GM23248 (cell line): ENCODE results near the gene SIPA1L3. TPM values are rescaled to one million over a fixed set of nuclear protein-coding genes. Genes with fewer than 3 reads are reported as not detected.

Experiments
- DNase-seq: peaks from one replicate; pipeline ENCODE4 v3.0.0-alpha.2; 2015
- H2AFZ ChIP-seq: fragments of 200-600 bp; sonication (generic); 2 replicates; pipeline ENCODE4 v1.6.1; 2016; ENCODE audit warnings: antibody characterized with exemption
- H3F3A ChIP-seq: fragments of 200-600 bp; sonication (generic); 2 replicates; pipeline ENCODE4 v1.6.1; 2016; ENCODE audit warnings: mild to moderate bottlenecking, antibody characterized with exemption, mixed run types; ENCODE audit not compliant: insufficient read depth
- H3K27ac ChIP-seq: fragments of 200-600 bp; sonication (generic); 2 replicates; pipeline ENCODE4 v1.5.1; 2016; ENCODE audit warnings: mild to moderate bottlenecking
- H3K27me3 ChIP-seq: fragments of 200-600 bp; sonication (generic); replicated peaks from 2 replicates; pipeline ENCODE4 v1.6.1; 2016; ENCODE audit warnings: mild to moderate bottlenecking; ENCODE audit not compliant: insufficient read depth
- H3K36me3 ChIP-seq: fragments of 200-600 bp; sonication (generic); 2 replicates; pipeline ENCODE4 v1.6.1; 2016; ENCODE audit warnings: low read depth, mild to moderate bottlenecking
- H3K4me1 ChIP-seq: fragments of 200-600 bp; sonication (generic); 2 replicates; pipeline ENCODE4 v1.6.1; 2016; ENCODE audit warnings: mild to moderate bottlenecking; ENCODE audit not compliant: insufficient read depth
- H3K4me2 ChIP-seq: fragments of 200-600 bp; sonication (generic); one replicate; pipeline ENCODE4 v1.6.1; 2016; ENCODE audit warnings: mild to moderate bottlenecking; ENCODE audit not compliant: unreplicated experiment
- H3K4me3 ChIP-seq: fragments of 200-600 bp; sonication (generic); 2 replicates; pipeline ENCODE4 v1.5.1; 2016; ENCODE audit warnings: mild to moderate bottlenecking
- H3K79me2 ChIP-seq: fragments of 200-600 bp; sonication (generic); 2 replicates; pipeline ENCODE4 v1.6.1; 2016; ENCODE audit warnings: mild to moderate bottlenecking; ENCODE audit not compliant: insufficient read depth
- H3K9ac ChIP-seq: fragments of 200-600 bp; sonication (generic); 2 replicates; pipeline ENCODE4 v1.6.1; 2016; ENCODE audit warnings: mild to moderate bottlenecking
- H3K9me2 ChIP-seq: fragments of 200-600 bp; sonication (generic); 2 replicates; pipeline ENCODE4 v1.6.1; 2016; ENCODE audit warnings: mixed run types, mild to moderate bottlenecking, moderate library complexity; ENCODE audit not compliant: insufficient read depth
- H3K9me3 ChIP-seq: fragments of 200-600 bp; sonication (generic); one replicate; pipeline ENCODE4 v1.6.1; 2017; ENCODE audit warnings: low read depth
- H4K20me1 ChIP-seq: fragments of 200-600 bp; sonication (generic); 2 replicates; pipeline ENCODE4 v1.6.0; 2016; ENCODE audit not compliant: insufficient read depth
- EZH2 ChIP-seq: fragments of 200-600 bp; sonication (generic); IDR thresholded peaks from 2 replicates; pipeline ENCODE4 v1.6.1; 2018; ENCODE audit warnings: antibody characterized with exemption, mild to moderate bottlenecking; ENCODE audit not compliant: insufficient read depth, poor library complexity, severe bottlenecking
- EZH2phosphoT487 ChIP-seq: fragments of 200-600 bp; sonication (generic); IDR thresholded peaks from 2 replicates; pipeline ENCODE4 v1.6.1; 2018; ENCODE audit warnings: antibody characterized with exemption, moderate library complexity, mild to moderate bottlenecking, low read depth; ENCODE audit not compliant: insufficient read depth
- WGBS, 2 experiments: methylation state at CpG; one replicate each; pipeline ENCODE4 v1.1.6; 2015 to 2017; ENCODE audit warnings: low lambda C conversion rate in 2 of 2, low coverage in 1 of 2; ENCODE audit errors: missing lambda C conversion rate in 2 of 2; 5-methylcytosine and 5-hydroxymethylcytosine counted together
- in situ Hi-C: fragments of 300-500 bp; cut with MboI; formaldehyde crosslinking; loops from 2 replicates; pipeline ENCODE4 v1.15.0; 2020
- polyA plus RNA-seq: library from polyadenylated mRNA; unstranded; fragments of >200 nt; fragmentation: Nextera tagmentation; extraction: Ambion mirVana; gene quantifications from 2 replicates; pipeline ENCODE4 v1.2.1, GENCODE V29; 2016
- total RNA-seq: library from RNA; depleted of rRNA; stranded (reverse); fragments of >200 nt; shearing (Covaris generic); gene quantifications from 2 replicates; pipeline ENCODE4 v1.2.3, GENCODE V29; 2014

SIPA1L3 gene
- total and polyA plus RNA-seq, 2 experiments from 2014 or later, result 3.7 to 12.1 TPM

- Histone ChIP-seq H4K20me1 (no peaks in the 10 kb centered on the region), H3K9me3 (no peaks in the 10 kb centered on the region), H3K79me2 (no peaks in the 10 kb centered on the region), H3K9me2 (no peaks in the 10 kb centered on the region), H3K4me2 (no peak overlapping the region), H3K27me3 (no peaks in the 10 kb centered on the region), H3F3A (peaks cover 6% of the 10 kb centered on the region; the same call in 1 of the 2 replicates), H3K4me1 (no peaks in the 10 kb centered on the region), H3K36me3 (no peaks in the 10 kb centered on the region), H2AFZ (no peak overlapping the region), H3K27ac (no peak overlapping the region), H3K9ac (no peak overlapping the region), H3K4me3 (no peak overlapping the region)
- in situ Hi-C loops, result loop anchor here (10.0 kb wide), 1 partner anchor 337 kb away; no protein-coding TSS in a partner anchor
- TF ChIP-seq EZH2, result no peak
- TF ChIP-seq EZH2phosphoT487, result no peak
- no peak for DNase-seq
- WGBS, 2 experiments, result 51 to 61% methylated on average over 7 of the region's 7 CpGs
These were observed 324.9 kb downstream of the SIPA1L3 start for GRCh38 chr19:38231918-38232317.

GRCh38 chr19:38233740-38234251 lies 326.8 kb downstream of the SIPA1L3 start:
- Histone ChIP-seq H3K4me2 (no peak overlapping the region), H3F3A (peaks cover 6% of the 10 kb centered on the region; the same call in 1 of the 2 replicates), H3K27ac (no peak overlapping the region), H3K79me2 (no peaks in the 10 kb centered on the region), H3K9ac (no peak overlapping the region), H3K27me3 (no peaks in the 10 kb centered on the region), H3K9me2 (no peaks in the 10 kb centered on the region), H3K36me3 (no peaks in the 10 kb centered on the region), H3K4me3 (no peak overlapping the region), H3K4me1 (no peaks in the 10 kb centered on the region), H3K9me3 (no peaks in the 10 kb centered on the region), H4K20me1 (no peaks in the 10 kb centered on the region), H2AFZ (peak overlapping the region; percentile 76)
- DNase-seq, result peak; percentile 77
- WGBS, 2 experiments, result 24 to 29% methylated on average over 7 of the region's 7 CpGs
- TF ChIP-seq EZH2phosphoT487 (no peak), EZH2 (no peak)
- in situ Hi-C loops, result loop anchor here (10.0 kb wide), 1 partner anchor 339 kb away; no protein-coding TSS in a partner anchor

DNA sequence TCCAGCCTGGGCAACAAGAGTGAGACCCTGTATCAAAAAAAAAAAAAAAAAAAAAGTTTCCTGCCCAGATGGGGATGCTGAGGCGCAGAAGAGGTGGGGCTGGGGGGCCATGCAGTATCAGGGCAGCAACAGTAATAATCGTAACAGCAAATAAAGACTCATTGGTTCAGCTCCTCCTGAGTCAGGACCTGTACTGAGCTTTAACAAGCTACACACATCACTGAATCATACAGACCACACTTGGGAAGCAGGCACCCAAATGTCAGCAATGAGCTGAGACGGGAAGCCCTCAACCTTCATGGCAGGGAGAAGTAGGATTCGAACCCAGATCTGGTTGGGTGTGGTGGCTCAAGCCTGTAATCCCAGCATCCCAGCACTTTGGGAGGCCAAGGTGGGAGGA lies 327.6 kb downstream of the SIPA1L3 start:
- H3K9me2 ChIP-seq, result no peaks in the 10 kb centered on the region
- H3K4me2 ChIP-seq, result no peak overlapping the region
- no peaks in the 10 kb centered on the region for H3K4me1 ChIP-seq
- no peaks in the 10 kb centered on the region for H3K9me3 ChIP-seq
- no peak overlapping the region for H2AFZ ChIP-seq
- H3K9ac ChIP-seq, result no peak overlapping the region
- H3K79me2 ChIP-seq, result no peaks in the 10 kb centered on the region
- DNase-seq, result peak; percentile 36
- H3K27ac ChIP-seq, result no peak overlapping the region
- H3K4me3 ChIP-seq, result no peak overlapping the region
- 64 to 68% methylated on average over 4 of the region's 4 CpGs for WGBS, 2 experiments
- H4K20me1 ChIP-seq, result no peaks in the 10 kb centered on the region
- peaks cover 6% of the 10 kb centered on the region; the same call in 1 of the 2 replicates for H3F3A ChIP-seq
- H3K36me3 ChIP-seq, result no peaks in the 10 kb centered on the region
- TF ChIP-seq EZH2 (no peak), EZH2phosphoT487 (no peak)
- in situ Hi-C loops, result loop anchor here (10.0 kb wide), 1 partner anchor 340 kb away; no protein-coding TSS in a partner anchor
- H3K27me3 ChIP-seq, result no peaks in the 10 kb centered on the region

DNA sequence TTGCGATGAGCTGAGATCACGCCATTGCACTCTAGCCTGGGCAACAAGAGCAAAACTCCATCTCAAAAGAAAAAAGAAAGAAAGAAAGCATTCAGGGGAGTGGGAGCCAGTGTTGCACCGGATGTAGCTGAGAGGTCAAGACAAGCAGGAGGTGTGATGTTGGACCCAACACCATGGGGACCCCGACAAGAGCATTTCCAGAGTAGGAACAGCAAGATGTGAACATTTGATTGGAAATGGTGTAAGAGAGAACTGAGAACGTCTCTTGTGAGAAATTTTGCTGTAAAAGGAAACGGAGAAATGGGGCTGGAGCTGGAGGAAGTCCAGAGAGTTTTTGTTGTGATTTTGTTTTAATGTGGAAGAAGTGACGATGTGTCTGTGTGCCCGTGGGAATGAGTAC lies 332.8 kb downstream of the SIPA1L3 start:
- H3K4me2 ChIP-seq, result no peak overlapping the region
- H3K9me2 ChIP-seq, result no peaks in the 10 kb centered on the region
- DNase-seq, result no peak
- H3K9ac ChIP-seq, result no peak overlapping the region
- H4K20me1 ChIP-seq, result no peaks in the 10 kb centered on the region
- H3K4me3 ChIP-seq, result no peak overlapping the region
- H3K36me3 ChIP-seq, result no peaks in the 10 kb centered on the region
- no peaks in the 10 kb centered on the region for H3K9me3 ChIP-seq
- H3K4me1 ChIP-seq, result no peaks in the 10 kb centered on the region
- no peak for TF ChIP-seq EZH2
- TF ChIP-seq EZH2phosphoT487, result no peak
- H3F3A ChIP-seq, result no peaks in the 10 kb centered on the region
- no peak overlapping the region for H3K27ac ChIP-seq
- 62% methylated on average over 8 of the region's 8 CpGs for WGBS, 2 experiments
- no peaks in the 10 kb centered on the region for H3K27me3 ChIP-seq
- in situ Hi-C loops, result loop anchor here (10.0 kb wide), 1 partner anchor 345 kb away; no protein-coding TSS in a partner anchor
- H3K79me2 ChIP-seq, result no peaks in the 10 kb centered on the region
- no peak overlapping the region for H2AFZ ChIP-seq
